Neural cell (in vitro differentiated cells): ENCODE results near the gene EIF2D. TPM values are rescaled to one million over a fixed set of nuclear protein-coding genes. Genes with fewer than 3 reads are reported as not detected.
"Not testable (repeated sequence)": the region's sequence is repeated elsewhere in the genome, so short reads cannot be mapped to it uniquely, and the experiment has no call there.

Experiments used
- H2AFZ ChIP-seq: fragments of 200-600, 300-800 bp; sonication (generic), shearing (Covaris generic); 2 replicates; pipeline ENCODE4 v1.6.0; 2014; ENCODE audit warnings: low read depth, mild to moderate bottlenecking, antibody characterized with exemption, low read length, moderate library complexity
- H3F3A ChIP-seq: fragments of 200-600 bp; shearing (Covaris generic); 2 replicates; pipeline ENCODE4 v1.6.1; 2016; ENCODE audit warnings: mild to moderate bottlenecking, moderate library complexity, mixed read lengths, antibody characterized with exemption, low read length; ENCODE audit not compliant: insufficient read depth, poor library complexity, severe bottlenecking
- H3K27ac ChIP-seq: fragments of 200-600, 300-800 bp; sonication (generic), shearing (Covaris generic); 2 replicates; pipeline ENCODE4 v1.5.1; 2014; ENCODE audit warnings: mild to moderate bottlenecking, low read length, moderate library complexity
- H3K27me3 ChIP-seq: fragments of 300-800, 200-600 bp; sonication (generic), shearing (Covaris generic); 2 replicates; pipeline ENCODE4 v1.6.0; 2014; ENCODE audit warnings: mild to moderate bottlenecking, low read depth, low read length, moderate library complexity; ENCODE audit not compliant: insufficient read depth
- H3K36me3 ChIP-seq: fragments of 300-800, 200-600 bp; sonication (generic), shearing (Covaris generic); 2 replicates; pipeline ENCODE4 v1.5.1; 2014; ENCODE audit warnings: mild to moderate bottlenecking, antibody characterized with exemption, low read length, moderate library complexity; ENCODE audit not compliant: insufficient read depth
- H3K4me2 ChIP-seq: fragments of 300-800, 200-600 bp; sonication (generic), shearing (Covaris generic); 2 replicates; pipeline ENCODE4 v1.6.0; 2014; ENCODE audit warnings: mild to moderate bottlenecking, low read length
- H3K4me3 ChIP-seq: fragments of 300-800, 200-600 bp; sonication (generic), shearing (Covaris generic); 2 replicates; pipeline ENCODE4 v1.5.1; 2014; ENCODE audit warnings: mild to moderate bottlenecking, low read length, moderate library complexity
- H3K79me2 ChIP-seq: fragments of 200-600 bp; shearing (Covaris generic); replicated peaks from 2 replicates; pipeline ENCODE4 v1.6.0; 2014; ENCODE audit warnings: mild to moderate bottlenecking, low read length, moderate library complexity; ENCODE audit not compliant: insufficient read depth
- H3K9ac ChIP-seq: fragments of 300-800, 200-600 bp; sonication (generic), shearing (Covaris generic); 2 replicates; pipeline ENCODE4 v1.6.1; 2016; ENCODE audit warnings: mild to moderate bottlenecking, low read length, mixed read lengths
- H3K9me2 ChIP-seq: fragments of 200-600 bp; shearing (Covaris generic); 2 replicates; pipeline ENCODE4 v1.6.1; 2016; ENCODE audit warnings: mild to moderate bottlenecking, low read length, mixed read lengths; ENCODE audit not compliant: insufficient read depth
- H3K9me3 ChIP-seq: fragments of 200-600, 300-800 bp; sonication (generic), shearing (Covaris generic); 2 replicates; pipeline ENCODE4 v1.6.1; 2016; ENCODE audit warnings: mild to moderate bottlenecking, mixed run types, low read length, moderate library complexity, mixed read lengths
- H4K20me1 ChIP-seq: fragments of 200-600 bp; shearing (Covaris generic); 2 replicates; pipeline ENCODE4 v1.6.1; 2016; ENCODE audit warnings: mild to moderate bottlenecking, mixed run types; ENCODE audit not compliant: insufficient read depth
- CTCF ChIP-seq: fragments of 450-650 bp; IDR thresholded peaks from 2 replicates; pipeline ENCODE4 v1.5.1; 2014; ENCODE audit warnings: antibody characterized with exemption, mild to moderate bottlenecking, moderate library complexity; ENCODE audit not compliant: poor library complexity, severe bottlenecking
- EP300 ChIP-seq: fragments of 450-650 bp; conservative IDR thresholded peaks from 2 replicates; pipeline ENCODE4 v1.6.1; 2014; ENCODE audit warnings: antibody characterized with exemption, mild to moderate bottlenecking, moderate library complexity; ENCODE audit not compliant: poor library complexity, severe bottlenecking
- EZH2 ChIP-seq: fragments of 200-600, 300-800 bp; shearing (Covaris generic), sonication (generic); IDR thresholded peaks from 2 replicates; pipeline ENCODE4 v1.6.1; 2014; ENCODE audit warnings: antibody characterized with exemption, low read length, borderline replicate concordance, mild to moderate bottlenecking; ENCODE audit not compliant: insufficient read depth, poor library complexity, severe bottlenecking
- MXI1 ChIP-seq: fragments of 450-650 bp; conservative IDR thresholded peaks from 2 replicates; pipeline ENCODE4 v1.6.1; 2014; ENCODE audit warnings: antibody characterized with exemption, mild to moderate bottlenecking; ENCODE audit not compliant: poor library complexity, severe bottlenecking
- POLR2AphosphoS5 ChIP-seq: IDR thresholded peaks from 2 replicates; pipeline ENCODE4 v1.6.1; 2012
- RAD21 ChIP-seq: fragments of 450-650 bp; conservative IDR thresholded peaks from 2 replicates; pipeline ENCODE4 v1.6.1; 2014; ENCODE audit warnings: antibody characterized with exemption, mild to moderate bottlenecking, moderate library complexity
- SMC3 ChIP-seq: fragments of 450-650 bp; conservative IDR thresholded peaks from 2 replicates; pipeline ENCODE4 v1.6.1; 2014; ENCODE audit warnings: antibody characterized with exemption, mild to moderate bottlenecking, moderate library complexity; ENCODE audit not compliant: poor library complexity
- TAF1 ChIP-seq: IDR thresholded peaks from 2 replicates; pipeline ENCODE4 v1.6.1; 2012; ENCODE audit warnings: low read depth
- polyA plus RNA-seq: library from polyadenylated mRNA; depleted of rRNA; stranded (reverse); fragments of >200 nt; gene quantifications from 2 replicates; pipeline ENCODE4 v1.2.3, GENCODE V29; 2014
- TF ChIP-seq, protein P1 (sequence below): IDR thresholded peaks from 2 replicates; pipeline ENCODE4 v1.6.1; 2012; ENCODE audit warnings: borderline replicate concordance

EIF2D gene
- polyA plus RNA-seq, 1 donor from 2014 or later: 37.1 TPM

GRCh38 chr1:206631085-206631509 lies 18.8 kb upstream of the EIF2D start:
- Histone ChIP-seq H4K20me1 (no peaks in the 10 kb centered on the region), H3K36me3 (no peaks in the 10 kb centered on the region), H3K79me2 (peaks cover 3% of the 10 kb centered on the region), H3K27me3 (no peaks in the 10 kb centered on the region), H3K4me3 (no peak overlapping the region), H3F3A (no peaks in the 10 kb centered on the region), H2AFZ (no peak overlapping the region), H3K9me3 (no peaks in the 10 kb centered on the region), H3K4me2 (no peak overlapping the region), H3K9me2 (no peaks in the 10 kb centered on the region), H3K9ac (no peak overlapping the region), H3K27ac (no peak overlapping the region)
- no peak for TF ChIP-seq EZH2
- TF ChIP-seq RAD21: peak; percentile 62
- TF ChIP-seq POLR2AphosphoS5: no peak
- TF ChIP-seq, protein P1, sequence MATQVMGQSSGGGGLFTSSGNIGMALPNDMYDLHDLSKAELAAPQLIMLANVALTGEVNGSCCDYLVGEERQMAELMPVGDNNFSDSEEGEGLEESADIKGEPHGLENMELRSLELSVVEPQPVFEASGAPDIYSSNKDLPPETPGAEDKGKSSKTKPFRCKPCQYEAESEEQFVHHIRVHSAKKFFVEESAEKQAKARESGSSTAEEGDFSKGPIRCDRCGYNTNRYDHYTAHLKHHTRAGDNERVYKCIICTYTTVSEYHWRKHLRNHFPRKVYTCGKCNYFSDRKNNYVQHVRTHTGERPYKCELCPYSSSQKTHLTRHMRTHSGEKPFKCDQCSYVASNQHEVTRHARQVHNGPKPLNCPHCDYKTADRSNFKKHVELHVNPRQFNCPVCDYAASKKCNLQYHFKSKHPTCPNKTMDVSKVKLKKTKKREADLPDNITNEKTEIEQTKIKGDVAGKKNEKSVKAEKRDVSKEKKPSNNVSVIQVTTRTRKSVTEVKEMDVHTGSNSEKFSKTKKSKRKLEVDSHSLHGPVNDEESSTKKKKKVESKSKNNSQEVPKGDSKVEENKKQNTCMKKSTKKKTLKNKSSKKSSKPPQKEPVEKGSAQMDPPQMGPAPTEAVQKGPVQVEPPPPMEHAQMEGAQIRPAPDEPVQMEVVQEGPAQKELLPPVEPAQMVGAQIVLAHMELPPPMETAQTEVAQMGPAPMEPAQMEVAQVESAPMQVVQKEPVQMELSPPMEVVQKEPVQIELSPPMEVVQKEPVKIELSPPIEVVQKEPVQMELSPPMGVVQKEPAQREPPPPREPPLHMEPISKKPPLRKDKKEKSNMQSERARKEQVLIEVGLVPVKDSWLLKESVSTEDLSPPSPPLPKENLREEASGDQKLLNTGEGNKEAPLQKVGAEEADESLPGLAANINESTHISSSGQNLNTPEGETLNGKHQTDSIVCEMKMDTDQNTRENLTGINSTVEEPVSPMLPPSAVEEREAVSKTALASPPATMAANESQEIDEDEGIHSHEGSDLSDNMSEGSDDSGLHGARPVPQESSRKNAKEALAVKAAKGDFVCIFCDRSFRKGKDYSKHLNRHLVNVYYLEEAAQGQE: no peak
- TF ChIP-seq EP300: no peak
- TF ChIP-seq MXI1: no peak
- TF ChIP-seq SMC3: peak; percentile 69
- TF ChIP-seq TAF1: no peak
- TF ChIP-seq CTCF: peak; percentile 59

DNA sequence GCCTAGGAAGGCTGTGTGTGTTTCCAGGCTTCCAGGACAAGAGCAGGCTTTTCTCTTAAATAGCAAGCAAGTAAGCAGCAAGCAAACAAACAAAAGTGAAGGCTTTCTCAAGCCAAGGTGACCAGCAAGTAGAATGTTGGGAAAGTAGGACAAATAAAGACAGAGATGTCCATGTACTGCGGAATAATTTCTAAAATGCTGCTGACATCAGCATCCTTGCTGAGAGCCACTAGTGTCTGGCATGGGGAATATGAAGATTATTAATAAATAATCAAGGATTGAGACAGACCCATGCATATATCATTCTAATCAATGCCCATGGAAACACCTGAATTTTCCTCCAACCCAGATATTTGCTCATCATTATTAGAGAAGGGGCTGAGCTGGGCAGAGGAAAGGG lies 16.7 kb upstream of the EIF2D start:
- no peak overlapping the region for H3K4me2 ChIP-seq
- no peaks in the 10 kb centered on the region for H3K27me3 ChIP-seq
- H3K27ac ChIP-seq: no peak overlapping the region
- no peak overlapping the region for H3K4me3 ChIP-seq
- no peak overlapping the region for H3K9ac ChIP-seq
- no peak for TF ChIP-seq POLR2AphosphoS5
- TF ChIP-seq SMC3: no peak
- TF ChIP-seq EZH2: no peak
- no peak for TF ChIP-seq MXI1
- TF ChIP-seq CTCF: no peak
- no peak for TF ChIP-seq TAF1
- TF ChIP-seq, protein P1: no peak
- no peak for TF ChIP-seq RAD21
- TF ChIP-seq EP300: no peak
- no peaks in the 10 kb centered on the region for H3F3A ChIP-seq
- no peak overlapping the region for H2AFZ ChIP-seq
- no peaks in the 10 kb centered on the region for H3K79me2 ChIP-seq
- H3K9me2 ChIP-seq: no peaks in the 10 kb centered on the region
- no peaks in the 10 kb centered on the region for H3K36me3 ChIP-seq
- H4K20me1 ChIP-seq: no peaks in the 10 kb centered on the region
- no peaks in the 10 kb centered on the region for H3K9me3 ChIP-seq

DNA sequence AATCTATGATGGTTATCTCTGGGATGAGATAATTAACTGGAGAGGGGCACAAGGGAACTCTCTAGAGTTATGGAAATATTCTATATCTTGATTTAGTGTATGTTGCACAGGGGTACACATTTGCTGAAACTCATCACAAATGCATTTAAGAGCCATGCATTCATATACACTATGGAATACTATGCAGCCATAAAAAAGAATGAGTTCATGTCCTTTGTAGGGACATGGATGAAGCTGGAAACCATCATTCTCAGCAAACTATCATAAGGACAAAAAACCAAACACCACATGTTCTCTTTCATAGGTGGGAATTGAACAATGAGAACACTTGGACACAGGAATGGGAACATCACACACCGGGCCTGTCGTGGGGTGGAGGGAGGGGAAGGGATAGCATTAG lies 14.1 kb upstream of the EIF2D start:
- H3K36me3 ChIP-seq, H3K9me3 ChIP-seq, H3K4me3 ChIP-seq, H3K9me2 ChIP-seq, H3K27ac ChIP-seq, H3F3A ChIP-seq, H4K20me1 ChIP-seq, H2AFZ ChIP-seq, H3K79me2 ChIP-seq, H3K4me2 ChIP-seq, H3K27me3 ChIP-seq, H3K9ac ChIP-seq: not testable (repeated sequence)
